BE2C (cell line): ENCODE measurements around the gene ARPC2.

Experiments used
- DNase-seq: peaks from one replicate; pipeline ENCODE4 v3.0.0-alpha.2; 2020
- H3K27me3 ChIP-seq: fragments of 250-450 bp; sonication (Bioruptor Pico); 2 replicates; pipeline ENCODE4 v1.5.1; 2020; ENCODE audit warnings: mild to moderate bottlenecking
- H3K36me3 ChIP-seq: fragments of 250-450 bp; sonication (Bioruptor Pico); 2 replicates; pipeline ENCODE4 v1.5.1; 2020; ENCODE audit warnings: mild to moderate bottlenecking
- H3K4me1 ChIP-seq: fragments of 250-450 bp; sonication (Bioruptor Pico); 2 replicates; pipeline ENCODE4 v1.5.1; 2020
- H3K4me3 ChIP-seq: 2 replicates; pipeline ENCODE4 v1.5.1; 2011; ENCODE audit warnings: low read depth, low read length
- H3K9me3 ChIP-seq: fragments of 250-450 bp; sonication (Bioruptor Pico); 2 replicates; pipeline ENCODE4 v1.5.1; 2020
- TF ChIP-seq, protein P1 (sequence below): IDR thresholded peaks from 2 replicates; pipeline ENCODE4 v1.5.1; 2012; ENCODE audit warnings: mild to moderate bottlenecking, low read depth, low read length

ARPC2 gene

DNA sequence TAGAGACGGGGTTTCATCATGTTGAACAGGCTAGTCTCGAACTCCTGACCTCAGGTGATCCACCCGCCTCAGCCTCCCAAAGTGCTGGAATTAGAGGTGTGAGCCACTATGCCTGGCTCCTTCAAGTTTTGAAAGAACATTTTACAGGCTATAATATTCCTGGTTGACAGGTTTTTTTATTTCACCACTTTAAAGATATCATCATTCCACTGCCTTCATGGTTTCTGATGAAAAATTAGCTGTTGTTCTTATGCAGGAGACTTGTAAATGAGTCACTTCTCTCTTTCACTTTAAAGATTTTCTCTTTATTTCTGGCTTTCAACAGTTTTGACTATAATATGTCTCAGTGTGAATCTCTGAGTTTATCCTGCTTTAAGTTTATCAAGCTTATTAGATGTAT lies 7.9 kb upstream of the ARPC2 start:
- DNase-seq, result no peak
- no peaks in the 10 kb centered on the region; the same call in 1 of the 2 replicates for H3K27me3 ChIP-seq
- H3K36me3 ChIP-seq, result no peaks in the 10 kb centered on the region
- H3K4me3 ChIP-seq, result no peak overlapping the region
- no peaks in the 10 kb centered on the region for H3K9me3 ChIP-seq
- TF ChIP-seq, protein P1, sequence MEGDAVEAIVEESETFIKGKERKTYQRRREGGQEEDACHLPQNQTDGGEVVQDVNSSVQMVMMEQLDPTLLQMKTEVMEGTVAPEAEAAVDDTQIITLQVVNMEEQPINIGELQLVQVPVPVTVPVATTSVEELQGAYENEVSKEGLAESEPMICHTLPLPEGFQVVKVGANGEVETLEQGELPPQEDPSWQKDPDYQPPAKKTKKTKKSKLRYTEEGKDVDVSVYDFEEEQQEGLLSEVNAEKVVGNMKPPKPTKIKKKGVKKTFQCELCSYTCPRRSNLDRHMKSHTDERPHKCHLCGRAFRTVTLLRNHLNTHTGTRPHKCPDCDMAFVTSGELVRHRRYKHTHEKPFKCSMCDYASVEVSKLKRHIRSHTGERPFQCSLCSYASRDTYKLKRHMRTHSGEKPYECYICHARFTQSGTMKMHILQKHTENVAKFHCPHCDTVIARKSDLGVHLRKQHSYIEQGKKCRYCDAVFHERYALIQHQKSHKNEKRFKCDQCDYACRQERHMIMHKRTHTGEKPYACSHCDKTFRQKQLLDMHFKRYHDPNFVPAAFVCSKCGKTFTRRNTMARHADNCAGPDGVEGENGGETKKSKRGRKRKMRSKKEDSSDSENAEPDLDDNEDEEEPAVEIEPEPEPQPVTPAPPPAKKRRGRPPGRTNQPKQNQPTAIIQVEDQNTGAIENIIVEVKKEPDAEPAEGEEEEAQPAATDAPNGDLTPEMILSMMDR, result no peak
- no peaks in the 10 kb centered on the region for H3K4me1 ChIP-seq

DNA sequence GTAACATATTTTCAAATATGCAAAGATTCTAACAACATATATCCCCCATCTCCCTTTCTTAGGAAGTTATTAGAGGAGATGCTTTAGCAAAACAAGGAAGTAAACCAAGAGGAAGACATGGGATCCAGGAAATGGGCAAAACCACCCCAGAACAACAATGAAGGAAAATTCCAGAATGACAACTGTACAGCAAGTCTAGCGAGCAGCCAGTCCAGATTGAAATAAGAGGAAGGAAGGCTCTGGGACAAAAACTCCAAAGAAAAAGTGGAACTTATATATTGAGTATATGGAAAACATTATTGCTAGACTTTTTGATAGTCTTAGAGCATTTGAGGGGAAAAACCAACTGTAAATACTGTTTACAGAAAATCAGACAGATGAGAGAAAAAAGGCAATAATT lies 2.9 kb upstream of the ARPC2 start:
- Histone ChIP-seq H3K9me3 (no peaks in the 10 kb centered on the region), H3K4me3 (no peak overlapping the region), H3K27me3 (no peaks in the 10 kb centered on the region; the same call in 1 of the 2 replicates), H3K36me3 (no peaks in the 10 kb centered on the region), H3K4me1 (no peaks in the 10 kb centered on the region; the same call in 1 of the 2 replicates)
- DNase-seq, result no peak
- TF ChIP-seq, protein P1, result no peak

DNA sequence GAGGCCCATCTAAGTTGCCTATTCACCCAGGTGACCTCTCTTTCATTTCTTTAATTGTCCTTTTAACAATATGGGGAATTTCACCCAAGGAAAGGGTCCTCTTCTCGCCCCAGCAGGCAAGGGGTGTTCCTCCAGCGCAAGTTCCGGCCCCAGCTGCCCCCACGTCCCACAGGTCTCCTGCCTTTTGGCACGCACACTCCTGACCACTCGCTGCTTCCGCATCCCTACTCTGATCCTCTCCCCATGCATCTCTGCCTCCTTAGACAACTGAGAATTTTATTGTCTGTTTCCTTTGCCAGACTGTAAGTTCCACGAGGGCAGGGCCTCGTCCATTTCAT lies 684 bp upstream of the ARPC2 start:
- H3K27me3 ChIP-seq, result no peaks in the 10 kb centered on the region; the same call in 1 of the 2 replicates
- TF ChIP-seq, protein P1, result no peak
- peak overlapping the region; percentile 94 for H3K4me3 ChIP-seq
- H3K4me1 ChIP-seq, result peaks cover 7% of the 10 kb centered on the region; the same call in 1 of the 2 replicates
- no peaks in the 10 kb centered on the region for H3K9me3 ChIP-seq
- peaks cover 7% of the 10 kb centered on the region for H3K36me3 ChIP-seq
- DNase-seq, result no peak

DNA sequence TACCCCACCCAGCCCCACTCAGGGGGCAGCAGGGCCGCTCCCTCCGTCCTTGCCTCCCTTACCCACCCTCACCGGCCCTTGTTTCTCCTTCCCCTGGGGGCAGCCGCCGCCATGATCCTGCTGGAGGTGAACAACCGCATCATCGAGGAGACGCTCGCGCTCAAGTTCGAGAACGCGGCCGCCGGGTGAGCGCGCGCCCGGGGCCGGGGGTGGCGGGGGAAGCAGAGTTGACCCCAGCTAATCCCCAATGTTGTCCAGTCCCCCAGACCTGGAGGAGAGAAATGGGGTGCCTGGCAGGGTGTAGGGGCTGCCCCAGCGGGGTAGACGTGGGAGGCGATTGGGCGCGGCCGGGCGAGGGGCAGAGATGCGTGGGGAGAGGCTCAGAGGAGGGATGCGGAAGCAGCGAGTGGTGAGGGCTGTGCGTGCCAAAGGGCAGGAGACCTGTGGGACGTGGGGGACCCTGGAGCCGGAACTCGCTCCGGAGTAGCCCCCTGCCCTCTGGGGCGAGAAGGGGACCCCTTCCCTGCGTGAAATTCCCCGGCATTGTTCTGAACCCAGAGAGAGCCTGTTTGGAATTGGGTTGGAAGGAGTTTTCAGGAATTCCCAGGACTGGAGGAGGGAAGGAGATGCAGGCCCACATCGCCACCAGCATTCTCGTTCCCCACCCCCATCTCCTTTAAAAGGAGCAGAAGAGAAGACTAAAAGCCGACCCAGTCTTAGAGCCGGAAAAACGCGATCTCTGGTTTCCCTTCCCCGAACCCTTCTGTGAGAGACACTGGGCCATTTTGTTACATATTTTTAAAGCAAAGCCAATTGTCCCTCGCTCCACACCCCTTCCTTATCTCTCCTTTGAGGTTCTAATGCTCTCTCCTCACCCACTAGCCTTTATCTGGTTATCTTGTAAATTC lies 625 bp downstream of the ARPC2 start:
- H3K9me3 ChIP-seq, result no peaks in the 10 kb centered on the region
- peak; percentile 43 for DNase-seq
- peak overlapping the region; percentile 94 for H3K4me3 ChIP-seq
- H3K36me3 ChIP-seq, result peaks cover 8% of the 10 kb centered on the region
- H3K4me1 ChIP-seq, result peaks cover 13% of the 10 kb centered on the region
- no peaks in the 10 kb centered on the region for H3K27me3 ChIP-seq
- TF ChIP-seq, protein P1, result no peak

DNA sequence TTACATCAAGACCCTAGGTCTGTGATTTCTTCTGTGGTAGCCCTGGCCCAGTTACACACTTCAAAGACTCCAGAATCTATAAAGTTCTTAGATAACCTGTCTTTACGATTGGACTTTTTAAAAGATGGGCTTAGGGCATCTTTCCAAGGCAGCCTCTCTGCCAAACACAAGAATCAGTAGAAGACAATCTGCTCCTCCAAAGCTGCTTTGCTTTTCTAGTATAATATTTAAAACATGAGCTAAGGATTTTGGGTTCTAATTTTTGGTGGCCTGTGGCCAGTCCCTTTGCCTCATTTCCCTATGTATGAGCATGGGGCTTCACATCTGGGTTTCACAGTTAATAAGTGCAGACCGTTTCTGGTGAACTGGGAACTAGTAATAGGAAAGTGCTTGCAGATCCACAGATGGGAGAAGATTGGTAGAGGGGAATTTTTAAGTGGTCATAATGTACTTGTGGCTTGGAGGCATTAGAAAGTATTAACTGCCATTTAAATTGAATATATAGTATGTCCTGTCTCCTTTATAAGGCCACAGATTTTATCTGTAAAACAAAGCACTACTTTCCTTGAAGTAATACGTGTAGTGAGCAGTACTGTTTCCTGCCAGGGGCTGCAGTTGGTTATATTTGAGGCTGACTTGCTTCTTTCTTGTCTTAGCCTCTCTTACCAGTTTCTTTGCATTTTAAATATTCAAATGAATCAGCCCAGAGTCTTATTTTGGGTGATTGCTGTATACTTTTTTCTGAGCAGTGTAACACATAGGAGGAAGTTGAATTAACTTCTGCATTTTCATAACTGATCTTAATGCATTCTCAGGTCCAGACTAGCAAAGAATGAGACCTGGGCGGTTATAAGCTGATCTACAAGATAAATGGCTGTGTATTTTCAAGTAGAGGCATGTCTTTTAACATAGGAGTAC lies 1.5 kb downstream of the ARPC2 start:
- Histone ChIP-seq H3K4me3 (peak overlapping the region; percentile 94), H3K36me3 (peaks cover 8% of the 10 kb centered on the region), H3K27me3 (no peaks in the 10 kb centered on the region), H3K9me3 (no peaks in the 10 kb centered on the region), H3K4me1 (peaks cover 15% of the 10 kb centered on the region)
- DNase-seq, result no peak
- TF ChIP-seq, protein P1, result no peak
